GM12873 (cell line): ENCODE measurements around the gene PUS1.

Experiments
- CTCF ChIP-seq: IDR thresholded peaks from 2 replicates; pipeline ENCODE4 v1.5.1; 2012; ENCODE audit warnings: low read depth, mild to moderate bottlenecking, moderate library complexity, low read length, control low read depth; ENCODE audit not compliant: insufficient read depth; ENCODE audit errors: missing control alignments

PUS1 gene

DNA sequence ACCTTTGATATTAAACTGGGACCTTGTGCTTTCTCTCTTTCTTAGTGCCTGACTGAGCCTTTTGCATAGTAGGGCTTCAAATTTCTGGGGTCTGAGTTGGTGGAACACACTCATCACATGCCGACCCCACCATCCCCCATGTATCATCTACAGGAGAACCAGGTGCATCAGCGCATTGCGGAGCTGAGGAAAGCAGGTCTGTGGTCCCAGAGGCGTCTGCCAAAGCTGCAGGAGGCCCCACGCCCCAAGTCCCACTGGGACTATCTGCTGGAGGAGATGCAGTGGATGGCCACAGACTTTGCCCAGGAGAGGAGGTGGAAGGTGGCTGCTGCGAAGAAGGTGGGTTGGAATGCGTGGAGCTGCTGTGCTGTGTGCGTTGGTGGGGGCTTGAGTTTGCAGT is 58.5 kb downstream of the PUS1 start:
- no peak for TF ChIP-seq CTCF

DNA sequence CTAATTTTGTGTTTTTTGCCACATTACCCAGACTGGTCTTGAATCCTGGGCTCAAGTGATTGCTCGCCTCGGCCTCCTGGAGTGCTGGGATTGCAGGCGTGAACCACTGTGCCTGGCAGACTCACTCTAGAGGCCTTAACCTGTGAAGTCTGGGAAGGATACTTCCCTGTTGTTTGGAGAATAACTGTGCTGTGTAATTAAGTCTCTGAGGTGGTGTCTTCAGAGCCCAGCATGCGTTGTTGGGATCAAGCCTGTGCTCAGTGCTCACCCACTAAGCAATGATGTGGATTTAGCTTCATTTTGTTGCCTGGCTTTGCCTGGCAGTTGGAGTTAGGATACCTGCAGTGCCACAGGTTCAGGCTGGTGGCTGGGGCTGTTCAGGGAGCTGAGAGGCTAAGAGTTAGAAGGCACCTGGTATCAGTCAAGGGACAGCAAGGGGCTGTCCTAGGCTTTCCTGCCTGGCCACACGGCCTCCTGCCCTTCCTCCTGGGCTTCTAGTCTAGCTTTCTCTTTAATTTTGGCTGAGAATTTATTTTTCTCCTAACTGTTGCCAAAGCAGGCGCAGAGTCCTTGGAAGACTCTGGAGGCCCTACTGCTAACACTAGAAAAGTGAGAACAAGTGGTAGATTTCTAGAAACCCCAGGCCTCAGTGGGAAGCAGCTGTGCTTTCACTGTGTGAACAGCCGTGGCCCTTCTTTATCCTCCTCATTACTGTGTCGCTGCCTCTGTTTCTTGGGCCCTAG is 59.1 kb downstream of the PUS1 start:
- TF ChIP-seq CTCF: no peak

DNA sequence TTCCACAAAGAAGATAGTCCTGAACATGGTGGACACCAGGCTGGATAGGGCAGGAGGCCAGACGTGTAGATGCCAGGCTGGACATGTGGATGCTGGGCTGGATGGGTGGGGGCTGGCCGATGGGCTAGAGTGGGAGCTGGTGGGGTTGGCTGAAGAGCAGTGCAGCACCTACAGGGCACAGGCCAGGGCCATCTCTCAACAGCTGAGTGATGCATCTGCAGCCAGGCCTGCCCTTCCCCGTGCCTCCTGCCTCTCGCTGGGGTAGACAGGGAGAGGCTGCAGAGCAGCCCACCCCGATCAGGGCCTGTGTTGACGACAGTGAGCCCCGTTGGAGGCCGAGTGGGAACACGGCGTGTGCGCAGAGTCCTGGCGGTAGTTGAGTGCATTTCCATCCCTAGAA is 59.9 kb downstream of the PUS1 start:
- TF ChIP-seq CTCF: no peak

- no peak for TF ChIP-seq CTCF
Measured at GRCh38 chr12:131990066-131990979, 61.2 kb downstream of the PUS1 start.

DNA sequence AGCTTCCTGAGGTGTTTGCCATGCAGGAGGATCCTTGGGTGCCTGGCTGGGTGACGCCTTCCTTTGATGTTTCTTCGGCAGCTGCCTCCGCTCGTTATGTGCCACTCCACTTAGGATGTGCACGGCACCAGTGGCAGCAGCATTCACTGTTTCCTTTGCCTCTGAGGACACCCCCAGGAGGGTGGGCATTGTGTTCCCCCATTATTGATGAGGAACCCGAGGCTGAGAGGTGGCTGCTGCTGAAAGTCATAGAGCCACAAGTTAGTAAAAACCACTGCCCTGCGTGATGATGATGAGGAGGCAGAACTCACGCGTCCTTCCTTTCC is 61.9 kb downstream of the PUS1 start:
- TF ChIP-seq CTCF: no peak

DNA sequence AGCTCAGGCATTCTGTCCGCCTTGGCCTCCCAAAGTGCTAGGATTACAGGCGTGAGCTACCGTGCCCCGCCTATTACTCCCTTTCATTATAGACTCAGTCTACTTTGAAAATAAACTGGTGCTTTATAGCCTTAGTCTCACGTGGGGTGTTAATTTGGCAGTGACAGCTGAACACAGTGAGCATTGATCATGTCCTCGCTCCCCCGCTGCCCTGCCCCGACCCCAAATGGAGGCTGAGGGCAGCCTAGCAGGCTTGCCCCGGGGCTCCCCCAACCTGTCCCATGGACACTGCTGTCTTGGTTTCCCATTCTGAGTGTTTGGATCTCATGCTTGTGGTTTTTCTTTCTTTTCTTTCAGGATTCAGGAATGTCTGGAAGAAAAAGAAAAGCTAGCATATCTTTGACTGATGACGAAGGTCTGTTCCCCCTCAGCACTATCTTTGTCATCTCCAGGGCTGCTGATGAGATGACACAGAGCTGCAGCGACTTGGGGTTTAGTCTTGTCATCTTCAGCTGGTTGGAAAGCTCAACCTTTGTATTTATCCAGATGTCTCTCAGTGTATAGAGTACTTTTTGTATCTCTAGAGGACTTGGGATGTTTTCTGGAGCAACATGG is 62.8 kb downstream of the PUS1 start:
- no peak for TF ChIP-seq CTCF

GRCh38 chr12:131994589-131994988 is 65.5 kb downstream of the PUS1 start:
- TF ChIP-seq CTCF: no peak
